ENCODE measurements around the gene RPL3. TPM values are rescaled to one million over a fixed set of nuclear protein-coding genes. Genes with fewer than 3 reads are reported as not detected.

Gene RPL3
- total and polyA plus RNA-seq, 2 donors from 2014 or later, result 1,862 to 2,443 TPM

DNA sequence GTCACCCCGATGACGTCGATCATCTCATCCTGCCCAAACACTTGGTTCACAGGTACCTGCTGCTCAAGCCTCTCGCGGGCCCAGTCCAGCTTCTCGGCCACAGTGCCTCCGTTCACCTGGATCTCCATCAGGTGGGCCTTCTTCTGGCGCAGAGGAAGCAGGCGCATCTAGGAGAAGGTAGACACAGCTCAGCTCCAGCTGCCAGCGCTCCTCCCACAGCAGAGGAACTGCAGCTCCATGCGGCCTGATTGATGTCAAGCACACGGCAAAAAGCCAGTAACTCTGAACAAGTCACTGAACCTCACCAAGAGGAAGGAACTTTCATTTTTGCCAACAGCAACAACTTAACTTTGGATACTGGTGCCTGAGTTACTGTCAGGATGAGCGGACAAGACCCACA is 4.0 kb downstream of the RPL3 start:
- FAIRE-seq (no peak), DNase-seq (no peak)
- no peak overlapping the region for H3K4me3 ChIP-seq (ENCODE audit: low read length in 3 of 3)
- peak overlapping the region in 1 of 3 donors; percentile 99 for H3K9ac ChIP-seq (ENCODE audit: low read length in 3 of 3)
- H3K36me3 ChIP-seq (ENCODE audit: control insufficient read depth in 2 of 3, insufficient read depth in 3 of 3, low read length in 3 of 3), result peaks cover 19 to 70% (median 48%) of the 10 kb centered on the region in 3 donors
- H3K4me1 ChIP-seq (ENCODE audit: control insufficient read depth in 2 of 3, insufficient read depth in 2 of 3, low read depth in 1 of 3, low read length in 3 of 3), result peaks cover 8 to 37% (median 20%) of the 10 kb centered on the region in 3 donors
- no peaks in the 10 kb centered on the region for H3K9me3 ChIP-seq (ENCODE audit: control insufficient read depth in 2 of 3, insufficient read depth in 1 of 3, low read length in 3 of 3)
- no peak overlapping the region for H3K27ac ChIP-seq (ENCODE audit: low read depth in 2 of 2, low read length in 2 of 2)
- intact Hi-C loops (cut with DNase I), result no loop called here
- H3K27me3 ChIP-seq (ENCODE audit: control insufficient read depth, insufficient read depth, low read length), result no peaks in the 10 kb centered on the region
- TF ChIP-seq, protein P1, sequence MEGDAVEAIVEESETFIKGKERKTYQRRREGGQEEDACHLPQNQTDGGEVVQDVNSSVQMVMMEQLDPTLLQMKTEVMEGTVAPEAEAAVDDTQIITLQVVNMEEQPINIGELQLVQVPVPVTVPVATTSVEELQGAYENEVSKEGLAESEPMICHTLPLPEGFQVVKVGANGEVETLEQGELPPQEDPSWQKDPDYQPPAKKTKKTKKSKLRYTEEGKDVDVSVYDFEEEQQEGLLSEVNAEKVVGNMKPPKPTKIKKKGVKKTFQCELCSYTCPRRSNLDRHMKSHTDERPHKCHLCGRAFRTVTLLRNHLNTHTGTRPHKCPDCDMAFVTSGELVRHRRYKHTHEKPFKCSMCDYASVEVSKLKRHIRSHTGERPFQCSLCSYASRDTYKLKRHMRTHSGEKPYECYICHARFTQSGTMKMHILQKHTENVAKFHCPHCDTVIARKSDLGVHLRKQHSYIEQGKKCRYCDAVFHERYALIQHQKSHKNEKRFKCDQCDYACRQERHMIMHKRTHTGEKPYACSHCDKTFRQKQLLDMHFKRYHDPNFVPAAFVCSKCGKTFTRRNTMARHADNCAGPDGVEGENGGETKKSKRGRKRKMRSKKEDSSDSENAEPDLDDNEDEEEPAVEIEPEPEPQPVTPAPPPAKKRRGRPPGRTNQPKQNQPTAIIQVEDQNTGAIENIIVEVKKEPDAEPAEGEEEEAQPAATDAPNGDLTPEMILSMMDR (IDR thresholded peaks at IDR 0.05; ENCODE audit: borderline replicate concordance, extremely low read depth, insufficient read depth), result no peak

DNA sequence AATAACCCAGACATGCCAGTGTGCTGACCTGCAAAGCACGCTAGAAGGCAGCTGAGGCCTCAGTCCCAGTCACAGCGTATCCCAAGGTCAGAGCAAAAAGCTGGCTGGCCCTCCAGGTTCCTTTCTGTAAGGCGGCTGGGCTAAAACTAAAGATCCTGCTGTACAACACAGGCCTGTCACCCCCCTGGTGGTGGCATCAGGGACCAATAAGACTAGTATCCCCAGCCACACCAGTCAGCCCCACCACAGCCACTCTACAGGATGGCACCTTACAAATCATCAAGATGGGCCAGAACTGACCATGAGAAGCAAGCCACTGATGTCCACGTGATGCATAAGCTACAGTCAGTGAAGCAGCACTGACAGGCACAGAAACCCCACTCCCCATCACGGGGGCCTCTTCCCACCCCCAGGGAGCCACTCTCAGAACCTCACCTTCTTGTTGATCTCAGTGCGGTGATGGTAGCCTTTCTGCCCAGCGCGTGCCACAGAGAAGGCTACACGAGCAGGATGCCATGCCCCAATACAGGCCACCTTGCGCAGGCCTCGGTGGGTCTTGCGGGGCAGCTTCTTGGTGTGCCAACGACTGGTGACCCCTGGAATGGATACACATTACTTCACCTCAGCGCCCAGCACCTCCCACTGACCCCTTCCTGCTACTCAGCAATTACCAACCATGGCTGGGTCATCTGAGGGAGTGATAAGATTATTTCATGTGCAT is 5.0 kb downstream of the RPL3 start:
- Histone ChIP-seq H3K36me3 (ENCODE audit: control insufficient read depth in 2 of 3, insufficient read depth in 3 of 3, low read length in 3 of 3) (peaks cover 19 to 70% (median 48%) of the 10 kb centered on the region in 3 donors), H3K9ac (ENCODE audit: low read length in 3 of 3) (no peak overlapping the region), H3K9me3 (ENCODE audit: control insufficient read depth in 2 of 3, insufficient read depth in 1 of 3, low read length in 3 of 3) (no peaks in the 10 kb centered on the region), H3K4me3 (ENCODE audit: low read length in 3 of 3) (no peak overlapping the region), H3K27me3 (ENCODE audit: control insufficient read depth, insufficient read depth, low read length) (no peaks in the 10 kb centered on the region), H3K4me1 (ENCODE audit: control insufficient read depth in 2 of 3, insufficient read depth in 2 of 3, low read depth in 1 of 3, low read length in 3 of 3) (peaks cover 8 to 37% (median 20%) of the 10 kb centered on the region in 3 donors), H3K27ac (ENCODE audit: low read depth in 2 of 2, low read length in 2 of 2) (no peak overlapping the region)
- FAIRE-seq (no peak), DNase-seq (no peak)
- TF ChIP-seq, protein P1 (IDR thresholded peaks at IDR 0.05; ENCODE audit: borderline replicate concordance, extremely low read depth, insufficient read depth), result no peak
- intact Hi-C loops (cut with DNase I), result loop anchor here (5.0 kb wide), 1 partner anchor 147 kb away; no protein-coding TSS in a partner anchor

DNA sequence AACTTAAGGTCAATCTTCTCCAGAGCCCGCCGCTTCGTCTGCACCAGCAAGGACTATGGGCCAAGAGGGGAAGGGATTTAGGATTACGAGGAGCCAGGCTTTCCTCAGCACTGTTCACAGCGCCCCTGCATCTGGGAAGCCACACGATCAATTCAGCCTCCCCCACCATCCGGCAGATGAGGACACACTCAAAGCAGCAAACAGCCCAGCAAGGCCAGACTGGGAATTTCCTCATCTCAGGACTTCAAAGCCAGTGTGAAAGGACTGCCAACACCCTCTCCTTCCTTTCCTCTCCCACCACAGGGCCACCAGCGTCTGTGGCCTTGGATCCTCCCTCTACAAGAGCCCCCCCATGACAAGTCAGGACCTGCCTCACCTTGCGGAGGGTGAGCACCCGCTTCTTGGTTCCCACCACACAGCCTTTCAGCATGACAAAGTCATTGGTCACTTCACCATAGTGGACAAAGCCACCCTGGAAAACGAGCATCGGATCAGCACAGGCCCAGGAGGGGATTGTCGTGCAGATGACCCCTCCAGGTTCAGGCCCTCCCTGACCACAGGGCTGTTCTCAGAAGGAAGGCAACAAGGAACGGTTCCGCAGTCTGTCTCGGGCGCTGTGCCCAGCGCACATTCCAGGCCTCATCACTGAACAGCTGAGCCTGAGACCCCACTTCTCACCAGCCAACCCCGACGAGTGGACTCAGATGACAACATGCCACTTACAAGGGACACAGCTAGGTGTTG is 6.0 kb downstream of the RPL3 start:
- Histone ChIP-seq H3K4me1 (ENCODE audit: control insufficient read depth in 2 of 3, insufficient read depth in 2 of 3, low read depth in 1 of 3, low read length in 3 of 3) (peaks cover 8 to 37% (median 20%) of the 10 kb centered on the region in 3 donors), H3K36me3 (ENCODE audit: control insufficient read depth in 2 of 3, insufficient read depth in 3 of 3, low read length in 3 of 3) (peaks cover 19 to 70% (median 48%) of the 10 kb centered on the region in 3 donors), H3K4me3 (ENCODE audit: low read length in 3 of 3) (no peak overlapping the region), H3K27ac (ENCODE audit: low read depth in 2 of 2, low read length in 2 of 2) (no peak overlapping the region), H3K9ac (ENCODE audit: low read length in 3 of 3) (no peak overlapping the region), H3K27me3 (ENCODE audit: control insufficient read depth, insufficient read depth, low read length) (no peaks in the 10 kb centered on the region), H3K9me3 (ENCODE audit: control insufficient read depth in 2 of 3, insufficient read depth in 1 of 3, low read length in 3 of 3) (no peaks in the 10 kb centered on the region)
- FAIRE-seq, result no peak
- TF ChIP-seq, protein P1 (IDR thresholded peaks at IDR 0.05; ENCODE audit: borderline replicate concordance, extremely low read depth, insufficient read depth), result no peak
- intact Hi-C loops (cut with DNase I), result loop anchor here (5.0 kb wide), 1 partner anchor 146 kb away; no protein-coding TSS in a partner anchor
- no peak for DNase-seq

All from kidney (tissue), 14 donors.